CD14-positive monocyte (primary cell): ENCODE measurements around the gene KCNJ18. TPM values are rescaled to one million over a fixed set of nuclear protein-coding genes. Genes with fewer than 3 reads are reported as not detected.

Source experiments
- DNase-seq, 3 donors: peaks; one replicate each; pipeline ENCODE4 v3.0.0-alpha.2; 2011 to 2022
- H2AFZ ChIP-seq: 2 replicates; pipeline ENCODE4 v1.6.0; 2012; ENCODE audit warnings: mild to moderate bottlenecking, low read depth, low read length, inconsistent platforms; ENCODE audit not compliant: insufficient read depth, poor library complexity, severe bottlenecking
- H3K27ac ChIP-seq, 2 donors: 1 replicate in 1 of 2; 2 replicates in 1 of 2; pipeline ENCODE4 v1.5.1; 2012 to 2013; ENCODE audit warnings: low read length in 2 of 2, control low read depth in 1 of 2, inconsistent platforms in 1 of 2, low read depth in 1 of 2, mild to moderate bottlenecking in 1 of 2
- H3K27me3 ChIP-seq, 2 donors: one replicate each; pipeline versions ENCODE4 v1.6.0 to v1.6.1; 2011 to 2013; ENCODE audit warnings: low read length in 2 of 2; ENCODE audit not compliant: control insufficient read depth in 2 of 2, insufficient read depth in 2 of 2
- H3K36me3 ChIP-seq, 2 donors: replicated peaks in 1 of 2; 1 replicate in 1 of 2; 2 replicates in 1 of 2; pipeline versions ENCODE4 v1.5.1 to v1.6.1; 2012 to 2013; ENCODE audit warnings: low read length in 2 of 2, control low read depth in 1 of 2, inconsistent platforms in 1 of 2, mild to moderate bottlenecking in 1 of 2; ENCODE audit not compliant: insufficient read depth in 2 of 2, control insufficient read depth in 1 of 2
- H3K4me1 ChIP-seq, 2 donors: 1 replicate in 1 of 2; 2 replicates in 1 of 2; pipeline versions ENCODE4 v1.5.1 to v1.6.1; 2012 to 2013; ENCODE audit warnings: low read length in 2 of 2, control low read depth in 1 of 2, inconsistent platforms in 1 of 2, mild to moderate bottlenecking in 1 of 2, moderate library complexity in 1 of 2; ENCODE audit not compliant: insufficient read depth in 2 of 2, control insufficient read depth in 1 of 2
- H3K4me2 ChIP-seq: replicated peaks from 2 replicates; pipeline ENCODE3; 2012; ENCODE audit warnings: low read length, moderate library complexity, mild to moderate bottlenecking; ENCODE audit not compliant: poor library complexity, severe bottlenecking; ENCODE audit errors: extremely low read depth
- H3K4me3 ChIP-seq, 3 experiments: fragments of 200-600 bp in 1 of 3; sonication (generic) in 1 of 3; replicated peaks in 1 of 3; 1 replicate in 2 of 3; 2 replicates in 1 of 3; pipeline ENCODE4 v1.5.1; 2011 to 2013; ENCODE audit warnings: low read length in 3 of 3, mild to moderate bottlenecking in 3 of 3, control low read depth in 2 of 3, low read depth in 2 of 3, inconsistent platforms in 1 of 3, moderate library complexity in 1 of 3
- H3K79me2 ChIP-seq: 2 replicates; pipeline ENCODE4 v1.6.0; 2012; ENCODE audit warnings: mild to moderate bottlenecking, control low read depth, inconsistent platforms, low read length, moderate library complexity; ENCODE audit not compliant: insufficient read depth
- H3K9ac ChIP-seq: 2 replicates; pipeline ENCODE4 v1.6.0; 2017; ENCODE audit warnings: low read length, mild to moderate bottlenecking; ENCODE audit not compliant: insufficient read depth, poor library complexity, severe bottlenecking
- H3K9me3 ChIP-seq, 2 donors: replicated peaks in 1 of 2; 1 replicate in 1 of 2; 2 replicates in 1 of 2; pipeline versions ENCODE4 v1.5.1 to v1.6.1; 2012 to 2013; ENCODE audit warnings: low read length in 2 of 2, control low read depth in 1 of 2; ENCODE audit not compliant: control insufficient read depth in 1 of 2, insufficient read depth in 1 of 2
- H4K20me1 ChIP-seq: 2 replicates; pipeline ENCODE4 v1.6.0; 2012; ENCODE audit warnings: mild to moderate bottlenecking, low read length, control low read depth, moderate library complexity; ENCODE audit not compliant: insufficient read depth
- H3K27ac Mint-ChIP-seq, 7 donors: one replicate each; pipeline ENCODE4 v1.8.0; 2020; ENCODE audit warnings: mild to moderate bottlenecking in 7 of 7, mixed read lengths in 7 of 7, moderate library complexity in 6 of 7, inconsistent platforms in 2 of 7
- H3K27me3 Mint-ChIP-seq, 3 donors: one replicate each; pipeline ENCODE4 v1.8.0; 2021 to 2022; ENCODE audit warnings: low read depth in 3 of 3, mild to moderate bottlenecking in 3 of 3, mixed read lengths in 3 of 3, moderate library complexity in 3 of 3, inconsistent platforms in 1 of 3
- H3K36me3 Mint-ChIP-seq, 2 donors: one replicate each; pipeline ENCODE4 v1.8.0; 2020; ENCODE audit warnings: mixed read lengths in 2 of 2, inconsistent platforms in 1 of 2, mild to moderate bottlenecking in 1 of 2
- H3K4me1 Mint-ChIP-seq: one replicate; pipeline ENCODE4 v1.8.0; 2020; ENCODE audit warnings: mild to moderate bottlenecking, mixed read lengths
- H3K4me3 Mint-ChIP-seq, 2 donors: one replicate each; pipeline ENCODE4 v1.8.0; 2020; ENCODE audit warnings: mild to moderate bottlenecking in 2 of 2, mixed read lengths in 2 of 2, moderate library complexity in 1 of 2
- H3K9me3 Mint-ChIP-seq, 7 donors: one replicate each; pipeline ENCODE4 v1.8.0; 2020 to 2022; ENCODE audit warnings: mixed read lengths in 7 of 7, mild to moderate bottlenecking in 6 of 7, moderate library complexity in 6 of 7, inconsistent platforms in 2 of 7
- WGBS: methylation state at CpG from one replicate; pipeline ENCODE4 v1.1.5; 2013; ENCODE audit warnings: missing lambda C conversion rate; ENCODE audit not compliant: insufficient coverage; 5-methylcytosine and 5-hydroxymethylcytosine counted together
- intact Hi-C, 2 donors: fragments of 100-400 bp; cut with micrococcal nuclease; formaldehyde crosslinking; loops; one replicate each; pipeline versions ENCODE4 v1.15.0 to v1.15.1; 2023
- polyA plus RNA-seq, 3 donors: library from polyadenylated mRNA; depleted of rRNA in 1 of 3; unstranded in 2 of 3; stranded (reverse) in 1 of 3; fragments of 300-500 nt in 2 of 3; fragments of >200 nt in 1 of 3; fragmentation: Illumina TruSeq in 2 of 3; gene quantifications; 1 replicate in 2 of 3; 2 replicates in 1 of 3; pipeline ENCODE4 v1.2.3, GENCODE V29; 2012 to 2021
- TF ChIP-seq, protein P1 (sequence below): fragments of 200-600 bp; IDR thresholded peaks from one replicate; pipeline ENCODE4 v1.8.0; 2022; ENCODE audit warnings: antibody characterized with exemption, mild to moderate bottlenecking

KCNJ18 gene
- polyA plus RNA-seq, 3 donors, result not detected

GRCh38 chr17:21678393-21679081, 13.8 kb upstream of the KCNJ18 start:
- no peak overlapping the region for H2AFZ ChIP-seq
- H3K27ac Mint-ChIP-seq, result peak overlapping the region in 1 of 7 donors; percentile 66
- no peaks in the 10 kb centered on the region for H3K27me3 ChIP-seq
- 78% methylated on average over 42 of the region's 42 CpGs for WGBS
- intact Hi-C loops, result no loop called here
- H3K4me1 ChIP-seq, result no peaks in the 10 kb centered on the region
- H3K4me2 ChIP-seq, result no peak overlapping the region
- H4K20me1 ChIP-seq, result no peaks in the 10 kb centered on the region
- H3K4me3 ChIP-seq, result no peak overlapping the region
- H3K4me3 Mint-ChIP-seq, result no peak overlapping the region
- no peak for DNase-seq
- H3K9ac ChIP-seq, result no peak overlapping the region
- H3K79me2 ChIP-seq, result no peaks in the 10 kb centered on the region
- peaks cover 74 to 93% of the 10 kb centered on the region in 2 donors for H3K9me3 ChIP-seq
- no peaks in the 10 kb centered on the region for H3K36me3 Mint-ChIP-seq
- H3K27me3 Mint-ChIP-seq, result peaks cover 0 to 1% (median 0%) of the 10 kb centered on the region in 3 donors
- peaks cover 50 to 92% (median 66%) of the 10 kb centered on the region in 7 donors for H3K9me3 Mint-ChIP-seq
- H3K4me1 Mint-ChIP-seq, result no peaks in the 10 kb centered on the region
- TF ChIP-seq, protein P1, sequence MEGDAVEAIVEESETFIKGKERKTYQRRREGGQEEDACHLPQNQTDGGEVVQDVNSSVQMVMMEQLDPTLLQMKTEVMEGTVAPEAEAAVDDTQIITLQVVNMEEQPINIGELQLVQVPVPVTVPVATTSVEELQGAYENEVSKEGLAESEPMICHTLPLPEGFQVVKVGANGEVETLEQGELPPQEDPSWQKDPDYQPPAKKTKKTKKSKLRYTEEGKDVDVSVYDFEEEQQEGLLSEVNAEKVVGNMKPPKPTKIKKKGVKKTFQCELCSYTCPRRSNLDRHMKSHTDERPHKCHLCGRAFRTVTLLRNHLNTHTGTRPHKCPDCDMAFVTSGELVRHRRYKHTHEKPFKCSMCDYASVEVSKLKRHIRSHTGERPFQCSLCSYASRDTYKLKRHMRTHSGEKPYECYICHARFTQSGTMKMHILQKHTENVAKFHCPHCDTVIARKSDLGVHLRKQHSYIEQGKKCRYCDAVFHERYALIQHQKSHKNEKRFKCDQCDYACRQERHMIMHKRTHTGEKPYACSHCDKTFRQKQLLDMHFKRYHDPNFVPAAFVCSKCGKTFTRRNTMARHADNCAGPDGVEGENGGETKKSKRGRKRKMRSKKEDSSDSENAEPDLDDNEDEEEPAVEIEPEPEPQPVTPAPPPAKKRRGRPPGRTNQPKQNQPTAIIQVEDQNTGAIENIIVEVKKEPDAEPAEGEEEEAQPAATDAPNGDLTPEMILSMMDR, result no peak
- H3K36me3 ChIP-seq, result no peaks in the 10 kb centered on the region
- no peak overlapping the region for H3K27ac ChIP-seq

GRCh38 chr17:21679256-21680146, 12.8 kb upstream of the KCNJ18 start:
- 86% methylated on average over 59 of the region's 62 CpGs for WGBS
- Mint-ChIP-seq H3K4me3 (no peak overlapping the region), H3K9me3 (peaks cover 44 to 88% (median 57%) of the 10 kb centered on the region in 7 donors), H3K4me1 (no peaks in the 10 kb centered on the region), H3K36me3 (no peaks in the 10 kb centered on the region), H3K27ac (no peak overlapping the region), H3K27me3 (peaks cover 0 to 1% (median 0%) of the 10 kb centered on the region in 3 donors)
- Histone ChIP-seq H3K9me3 (peaks cover 65 to 83% of the 10 kb centered on the region in 2 donors), H3K36me3 (no peaks in the 10 kb centered on the region), H4K20me1 (no peaks in the 10 kb centered on the region), H3K4me3 (no peak overlapping the region), H3K4me2 (no peak overlapping the region), H3K79me2 (no peaks in the 10 kb centered on the region), H3K9ac (no peak overlapping the region), H2AFZ (no peak overlapping the region), H3K27me3 (no peaks in the 10 kb centered on the region), H3K4me1 (no peaks in the 10 kb centered on the region), H3K27ac (no peak overlapping the region)
- intact Hi-C loops, result no loop called here
- no peak for DNase-seq
- TF ChIP-seq, protein P1, result no peak
